GM21360 (cell line): ENCODE data around the gene SERPINB4.
"Not testable (repeated sequence)": the region's sequence is repeated elsewhere in the genome, so short reads cannot be mapped to it uniquely, and the experiment has no call there.

Source experiments
- ATAC-seq: cut with Tn5 transposase; IDR thresholded peaks from one replicate; pipeline ENCODE4 v1.9.1; 2021; ENCODE audit warnings: mild to moderate bottlenecking, moderate library complexity; ENCODE audit not compliant: unreplicated experiment

The SERPINB4 gene

GRCh38 chr18:63644142-63644541, at the start of gene SERPINB4:
Gene SERPINB4, minus strand, starts transcription at chr18:63644256. Its CDS starts 679 bp downstream, at chr18:63643577.
- ATAC-seq: not testable (repeated sequence)

- ATAC-seq: no peak
Measured at GRCh38 chr18:63689064-63689463, 45.0 kb upstream of the SERPINB4 start.

GRCh38 chr18:63686871-63687270, 42.8 kb upstream of the SERPINB4 start:
- ATAC-seq: no peak

- ATAC-seq: no peak
Measured at GRCh38 chr18:63684718-63685117, 40.7 kb upstream of the SERPINB4 start.

- ATAC-seq: no peak
Measured at GRCh38 chr18:63683890-63684289, 39.8 kb upstream of the SERPINB4 start.

- no peak for ATAC-seq
Measured at GRCh38 chr18:63683152-63683551, 39.1 kb upstream of the SERPINB4 start.

- ATAC-seq: no peak
Measured at GRCh38 chr18:63681449-63682340, 37.6 kb upstream of the SERPINB4 start.

- no peak for ATAC-seq
Measured at GRCh38 chr18:63679820-63680606, 36.0 kb upstream of the SERPINB4 start.

GRCh38 chr18:63677500-63678225, 33.6 kb upstream of the SERPINB4 start:
- ATAC-seq: no peak

GRCh38 chr18:63676526-63677323, 32.7 kb upstream of the SERPINB4 start:
- peak; percentile 67 for ATAC-seq

GRCh38 chr18:63664571-63664970, 20.5 kb upstream of the SERPINB4 start:
- ATAC-seq: no peak

- not testable (repeated sequence) for ATAC-seq
Measured at GRCh38 chr18:63661750-63662149, 17.7 kb upstream of the SERPINB4 start, which contains the start of gene SERPINB3. Gene SERPINB3, minus strand, starts transcription at chr18:63661893. Its CDS starts 677 bp downstream, at chr18:63661216.

- ATAC-seq: not testable (repeated sequence)
Measured at GRCh38 chr18:63658920-63659319, 14.9 kb upstream of the SERPINB4 start.

GRCh38 chr18:63650271-63650670, 6.2 kb upstream of the SERPINB4 start:
- not testable (repeated sequence) for ATAC-seq

- no peak for ATAC-seq
Measured at GRCh38 chr18:63648241-63648640, 4.2 kb upstream of the SERPINB4 start.

GRCh38 chr18:63646936-63647335, 2.9 kb upstream of the SERPINB4 start:
- ATAC-seq: no peak

- not testable (repeated sequence) for ATAC-seq
Measured at GRCh38 chr18:63644694-63645093, 638 bp upstream of the SERPINB4 start.

GRCh38 chr18:63642668-63643356, 1.2 kb downstream of the SERPINB4 start:
- ATAC-seq: not testable (repeated sequence)

- not testable (repeated sequence) for ATAC-seq
Measured at GRCh38 chr18:63641157-63641680, 2.8 kb downstream of the SERPINB4 start.
